ENCODE data around the gene ZNF362.
A peak's percentile ranks its signal among the peaks of the same experiment; 100 is the strongest.

Gene ZNF362

DNA sequence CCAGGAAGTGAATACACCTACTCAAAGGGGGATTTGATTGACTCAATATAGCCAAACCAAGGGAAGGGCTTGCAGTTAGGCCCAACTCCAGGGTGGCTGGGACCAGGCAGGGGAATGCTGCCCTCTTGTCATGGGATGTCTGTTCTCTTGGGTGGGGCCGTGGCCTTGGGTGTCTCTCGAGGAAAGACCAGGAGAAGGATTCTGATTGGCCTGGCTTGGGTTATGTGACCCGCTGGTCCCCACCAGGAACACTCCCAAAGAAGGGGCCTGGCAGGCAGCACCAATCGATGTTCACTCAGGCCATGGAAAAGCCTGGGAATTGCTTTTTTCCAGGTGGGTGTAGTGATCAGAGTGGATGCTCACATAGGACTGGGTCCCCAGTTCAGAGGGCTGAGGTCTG lies 10.1 kb upstream of the ZNF362 start:
- DNase-seq = no peak

DNA sequence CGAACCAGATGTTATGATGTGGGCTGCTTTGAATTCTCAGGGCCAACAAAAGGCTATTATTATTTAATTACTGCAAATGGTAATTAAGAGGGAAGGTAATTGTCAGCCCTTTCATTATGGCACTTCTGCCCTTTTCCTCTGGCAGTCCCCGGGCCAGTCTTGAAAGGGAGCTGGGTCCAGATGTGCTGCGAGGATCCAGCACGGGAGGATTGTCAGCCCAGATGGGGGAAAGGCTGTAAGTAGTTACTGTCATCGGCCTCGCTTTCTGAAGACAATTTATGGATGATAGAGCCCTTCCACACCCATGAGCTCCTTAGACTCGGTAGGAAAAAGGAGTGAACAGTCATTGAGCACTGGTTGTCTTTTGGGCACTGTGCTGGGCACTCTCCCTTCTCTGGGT lies 8.7 kb upstream of the ZNF362 start:
- no peak for DNase-seq

DNA sequence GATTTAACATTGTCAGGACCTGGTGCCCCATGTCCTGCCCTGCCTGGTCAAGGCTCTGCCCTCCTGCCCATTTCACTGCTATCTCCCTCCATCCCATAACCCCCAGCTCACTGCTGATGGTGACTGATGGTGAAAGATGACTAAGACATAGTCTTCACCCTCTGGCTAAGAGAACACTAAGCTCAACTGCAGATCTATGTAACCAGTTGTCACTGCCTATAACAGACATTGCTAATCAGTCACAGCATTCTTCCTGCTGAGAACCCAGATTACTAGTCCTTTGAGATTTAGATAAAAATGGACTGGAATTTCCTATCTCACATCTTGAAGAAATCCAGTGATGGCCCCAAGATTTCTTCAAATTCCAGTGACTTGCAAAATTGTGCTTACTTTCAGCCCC lies 8.0 kb upstream of the ZNF362 start:
- no peak for DNase-seq

DNA sequence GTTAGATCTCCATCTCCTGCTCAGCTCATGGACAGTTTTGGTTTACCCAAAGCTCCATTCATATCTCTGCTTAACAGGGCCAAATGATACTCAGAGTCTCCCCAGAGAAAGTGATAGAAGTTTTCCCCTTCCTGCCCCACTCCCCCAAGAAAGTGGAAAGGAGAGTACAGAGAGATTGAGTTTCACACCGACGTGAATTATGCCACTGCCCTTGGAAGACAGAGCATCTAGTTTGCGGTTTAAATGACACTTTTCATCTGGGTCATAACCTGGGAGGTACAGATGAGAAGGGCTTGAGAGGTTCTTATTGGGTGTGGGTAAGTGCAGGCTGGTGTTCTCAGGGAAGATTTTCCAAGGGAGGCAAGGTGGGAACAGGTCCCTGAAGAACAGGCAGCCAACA lies 6.9 kb upstream of the ZNF362 start:
- no peak for DNase-seq

DNA sequence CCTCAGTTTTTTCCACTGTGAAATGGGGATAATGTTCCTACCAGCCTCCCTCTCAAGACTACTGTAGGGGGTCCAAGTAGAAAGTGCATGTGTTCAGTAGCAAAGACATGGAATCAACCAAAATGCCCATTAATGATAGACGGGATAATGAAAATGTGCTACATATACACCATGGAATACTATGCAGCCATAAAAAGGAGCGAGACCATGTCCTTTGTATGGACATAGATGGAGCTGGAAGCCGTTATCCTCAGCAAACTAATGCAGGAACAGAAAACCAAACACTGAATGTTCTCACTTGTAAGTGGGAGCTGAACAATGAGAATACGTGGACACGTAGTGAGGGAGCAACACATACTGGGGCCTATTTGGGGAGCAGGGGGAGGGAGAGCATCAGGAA lies 6.1 kb upstream of the ZNF362 start:
- no peak for DNase-seq

DNA sequence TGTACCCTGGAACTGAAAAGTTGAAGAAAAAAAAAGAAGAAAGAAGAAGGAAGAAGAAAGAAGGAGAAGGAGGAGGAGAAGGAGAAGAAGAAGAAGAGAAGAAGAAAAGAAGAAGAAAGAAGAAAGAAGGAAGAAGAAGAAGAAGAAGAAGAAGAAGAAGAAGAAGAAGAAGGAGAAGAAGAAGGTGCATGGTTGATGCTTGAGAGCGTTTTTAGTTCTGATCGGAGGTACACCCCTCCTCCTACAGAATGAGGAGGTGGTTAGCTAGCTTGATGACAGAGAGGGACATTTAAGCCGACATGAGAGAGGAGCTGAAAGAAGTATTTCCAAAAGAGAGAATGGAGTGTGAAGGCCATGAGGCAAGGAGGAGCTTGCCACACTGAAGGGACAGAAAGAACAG lies 5.6 kb upstream of the ZNF362 start:
- no peak for DNase-seq

DNA sequence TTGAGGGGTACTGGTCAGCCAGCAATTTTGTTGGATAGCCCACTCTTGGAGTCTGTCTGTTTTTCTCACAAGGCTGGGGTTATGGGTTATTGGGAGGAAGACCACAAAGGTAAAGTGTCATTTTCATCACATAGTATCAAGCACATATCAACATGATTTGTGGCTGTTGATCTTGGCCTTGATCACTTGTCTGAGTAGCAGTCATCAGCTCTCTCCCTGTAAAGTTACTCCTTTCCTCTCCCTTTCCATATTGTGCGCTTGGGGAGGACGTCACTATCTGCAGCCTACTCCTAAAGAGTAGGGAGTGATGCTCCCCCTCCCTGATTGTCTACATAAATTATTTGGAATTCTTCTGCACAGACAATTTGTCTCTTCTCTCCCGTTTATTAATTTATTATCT lies 1.8 kb upstream of the ZNF362 start:
- no peak for DNase-seq

DNA sequence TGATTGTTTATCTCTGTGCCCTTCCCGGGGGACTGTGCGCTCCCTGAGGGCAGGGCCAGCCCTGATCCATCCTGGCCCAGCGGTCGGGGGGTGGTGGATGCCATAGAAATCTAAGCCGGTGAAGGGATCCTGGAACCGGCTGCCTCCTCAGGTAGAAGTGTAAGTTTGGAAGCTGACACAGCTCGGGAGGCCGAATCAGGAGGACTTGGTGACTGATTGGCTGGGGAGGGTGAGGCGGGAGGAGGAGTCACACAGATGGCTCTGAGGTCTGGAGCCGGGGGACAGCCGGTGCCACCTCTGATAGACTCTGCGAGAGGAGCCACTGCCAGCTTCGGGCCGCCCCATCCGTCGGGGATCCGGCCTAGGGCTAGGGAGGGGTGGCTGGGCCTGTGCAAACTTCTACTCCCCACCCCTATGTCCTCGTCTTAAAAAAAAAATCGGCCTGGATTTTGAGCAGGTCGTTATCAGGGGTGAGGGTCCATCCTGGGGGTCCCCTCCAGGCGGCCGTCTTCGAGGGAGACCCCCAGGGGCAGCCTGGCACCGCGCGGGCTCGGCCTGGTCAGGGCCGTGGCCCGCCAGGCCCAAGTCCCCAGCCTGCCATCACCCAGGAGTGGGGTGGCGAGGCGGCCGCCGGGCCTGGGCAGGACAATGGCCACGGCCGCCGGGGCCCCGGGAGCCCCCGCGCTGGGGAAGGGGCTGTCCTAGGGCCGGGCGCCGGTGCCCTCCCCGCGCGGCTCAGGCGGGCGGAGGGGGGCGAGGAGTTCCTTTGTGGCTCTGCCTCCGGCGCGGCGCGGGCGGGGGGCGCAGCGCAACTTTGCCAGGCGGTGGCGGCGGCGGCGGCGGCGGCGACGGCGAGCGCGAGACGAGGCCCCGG lies 708 bp upstream of the ZNF362 start:
- peak in 3 of 5 experiments; percentile 17 to 88 (median 28) for DNase-seq

DNA sequence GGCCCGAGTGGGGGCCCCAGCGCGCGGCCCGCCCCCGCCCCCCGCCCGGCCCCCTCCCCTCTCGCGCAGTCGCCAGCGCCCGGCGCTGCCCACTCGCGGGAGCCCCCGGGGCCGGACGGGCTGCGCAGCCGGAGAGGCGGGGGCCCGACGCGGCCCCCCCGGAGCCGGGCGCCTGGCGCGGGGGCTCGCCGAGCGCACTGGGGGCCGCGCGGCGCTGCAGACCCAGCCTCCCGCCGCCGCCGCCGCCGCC lies 146 bp upstream of the ZNF362 start:
- no peak for DNase-seq

DNA sequence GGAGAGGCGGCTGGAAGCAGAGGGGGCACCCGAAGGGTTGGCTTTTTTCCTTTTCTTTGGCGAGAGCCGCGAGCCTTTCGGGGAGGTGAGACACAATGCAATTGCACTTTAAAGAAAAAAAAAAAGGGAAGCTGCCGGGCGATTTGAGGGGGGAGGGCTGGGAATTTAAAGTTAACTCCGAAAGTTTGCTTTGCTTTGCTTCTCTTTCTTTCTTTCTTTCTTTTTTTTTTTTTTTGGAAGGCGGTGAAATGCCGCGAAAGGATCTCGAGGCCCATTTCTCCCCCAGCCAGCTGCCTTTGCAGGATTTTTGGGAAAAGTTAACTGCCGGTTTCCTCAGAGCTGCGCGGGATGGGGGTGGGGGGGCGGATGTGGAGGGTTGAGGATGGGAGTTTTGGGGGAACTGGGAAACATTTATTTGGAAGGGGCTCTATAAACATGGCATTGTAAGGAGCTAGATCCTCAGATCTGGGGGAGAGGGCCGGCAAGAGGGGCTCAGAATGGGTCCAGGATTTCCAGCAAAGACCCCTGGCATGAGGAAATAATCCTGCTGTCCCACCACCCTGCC lies 997 bp downstream of the ZNF362 start:
- DNase-seq = no peak

DNA sequence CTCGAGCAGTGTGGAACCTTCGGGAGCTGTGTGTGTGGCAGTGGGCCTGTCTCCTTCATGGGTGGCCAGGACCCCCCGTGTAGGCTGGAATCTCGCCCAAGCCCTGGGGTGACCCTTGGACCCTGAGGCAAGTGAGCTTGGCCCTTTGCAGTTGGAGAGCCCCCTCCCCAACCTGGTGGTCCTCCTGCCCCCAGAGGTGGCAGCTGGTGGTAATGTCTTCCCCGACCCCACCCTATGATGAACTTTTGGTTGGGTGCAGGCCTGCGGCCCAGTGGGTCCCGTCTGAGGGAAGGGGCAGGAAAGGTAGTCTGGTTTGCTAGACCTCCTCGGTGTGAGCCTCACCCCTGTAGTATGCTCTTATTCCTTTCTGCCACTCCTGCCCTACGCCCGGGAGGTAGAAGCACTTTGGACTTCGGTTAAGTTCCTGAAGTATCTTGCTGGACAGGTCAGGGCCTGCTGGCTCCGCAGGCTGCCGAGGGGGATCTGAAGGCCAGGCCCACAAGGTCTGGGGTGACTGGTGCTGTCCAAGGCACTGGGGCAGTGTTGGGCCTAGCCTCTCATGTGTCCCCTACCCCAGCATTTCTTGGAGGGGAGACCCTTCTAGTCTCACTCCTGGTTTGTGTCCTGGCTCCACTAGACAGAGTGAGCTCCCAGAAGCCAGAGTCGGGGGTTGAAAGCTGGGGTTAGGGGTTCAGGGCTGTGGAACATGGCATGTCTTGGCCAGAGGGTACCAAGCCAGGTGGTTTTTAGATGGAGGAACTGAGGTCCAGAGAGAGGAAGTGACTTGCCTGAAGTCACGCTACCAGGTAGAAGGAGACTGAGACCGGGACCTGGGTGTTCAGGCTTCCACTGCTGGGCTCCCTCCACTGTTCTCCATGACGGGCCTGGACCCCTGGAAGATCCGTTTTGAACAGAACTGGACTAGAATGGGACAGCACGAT lies 1.8 kb downstream of the ZNF362 start:
- no peak for DNase-seq

DNA sequence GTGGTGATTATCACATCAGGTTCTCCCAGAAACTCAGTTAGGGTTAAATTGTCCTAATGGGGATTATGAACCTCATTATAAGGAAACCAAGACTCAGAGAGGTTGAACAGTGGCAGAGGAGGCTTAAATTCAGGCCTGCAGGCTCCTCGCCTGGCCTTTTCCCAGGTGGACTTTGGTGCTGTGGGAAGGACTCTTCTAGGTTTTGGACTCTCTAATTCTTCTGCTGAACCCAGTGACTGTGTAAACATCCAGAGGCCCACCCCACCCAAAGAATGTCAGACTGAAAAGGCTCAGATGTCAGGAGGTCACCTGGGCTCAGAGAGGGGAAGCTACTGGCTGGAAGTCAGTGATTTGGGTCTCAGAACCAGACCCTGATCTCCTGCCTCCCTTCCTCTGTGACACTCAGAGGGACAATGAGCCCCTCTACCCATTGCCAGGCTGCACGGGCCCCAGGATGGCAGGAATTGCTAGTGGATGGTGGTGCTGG lies 2.5 kb downstream of the ZNF362 start:
- DNase-seq = no peak

DNA sequence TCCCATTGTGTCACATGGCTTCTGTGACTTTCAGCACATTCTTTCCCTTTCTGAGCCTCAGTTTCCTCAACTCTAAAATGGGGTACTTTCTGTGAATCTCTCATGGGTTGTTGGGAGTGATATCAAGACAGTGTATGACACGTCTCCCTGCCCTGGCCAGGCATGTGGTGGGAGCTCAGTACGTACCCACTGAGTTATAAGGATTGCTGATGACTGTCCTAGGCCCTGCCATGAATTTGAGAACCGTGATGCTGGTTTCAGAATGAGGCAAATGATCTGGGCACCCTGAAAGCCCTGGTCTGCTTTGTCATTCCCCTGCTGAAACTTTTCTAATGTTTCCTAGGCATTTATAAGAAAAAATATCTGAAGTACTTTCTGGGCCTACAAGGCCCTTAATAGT lies 3.6 kb downstream of the ZNF362 start:
- DNase-seq = no peak

DNA sequence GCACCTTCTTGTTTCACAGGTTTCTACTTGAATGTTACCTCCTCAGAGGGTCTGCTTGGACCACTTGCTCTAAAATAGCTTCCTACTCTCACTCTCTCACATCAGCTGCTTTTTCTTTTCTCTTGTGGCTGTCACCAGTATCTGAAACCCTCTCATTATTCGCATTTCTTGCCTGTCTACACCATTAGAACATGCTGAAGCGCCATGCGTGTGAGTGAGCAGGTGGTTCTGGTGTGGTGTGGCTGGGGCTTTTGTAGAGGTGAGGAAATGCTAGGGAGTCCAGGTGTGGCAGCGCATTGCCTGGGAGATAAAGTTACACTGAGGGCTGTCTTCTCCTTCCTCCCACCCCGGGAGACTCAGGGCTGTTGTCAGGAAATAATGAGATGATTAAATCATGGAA lies 4.1 kb downstream of the ZNF362 start:
- no peak for DNase-seq

DNA sequence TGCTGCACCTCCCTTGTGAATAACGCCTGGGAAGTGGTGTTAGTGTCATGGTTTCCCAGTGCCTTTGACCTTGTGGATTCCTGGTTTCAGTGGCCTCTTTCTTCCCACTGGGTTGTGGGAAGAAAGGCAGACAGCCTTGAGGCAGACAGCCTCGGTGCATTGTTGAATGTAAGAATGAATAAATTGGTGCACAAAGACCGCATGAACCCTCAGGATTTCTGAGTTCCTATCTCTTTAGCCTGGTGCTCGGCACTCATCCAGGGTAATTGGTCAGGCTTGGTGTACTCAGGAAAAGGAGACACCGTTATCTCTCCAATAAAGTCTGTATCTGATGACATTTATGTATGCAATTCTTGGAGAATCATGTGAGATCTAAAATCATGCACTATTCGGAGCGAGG lies 5.1 kb downstream of the ZNF362 start:
- no peak for DNase-seq

DNA sequence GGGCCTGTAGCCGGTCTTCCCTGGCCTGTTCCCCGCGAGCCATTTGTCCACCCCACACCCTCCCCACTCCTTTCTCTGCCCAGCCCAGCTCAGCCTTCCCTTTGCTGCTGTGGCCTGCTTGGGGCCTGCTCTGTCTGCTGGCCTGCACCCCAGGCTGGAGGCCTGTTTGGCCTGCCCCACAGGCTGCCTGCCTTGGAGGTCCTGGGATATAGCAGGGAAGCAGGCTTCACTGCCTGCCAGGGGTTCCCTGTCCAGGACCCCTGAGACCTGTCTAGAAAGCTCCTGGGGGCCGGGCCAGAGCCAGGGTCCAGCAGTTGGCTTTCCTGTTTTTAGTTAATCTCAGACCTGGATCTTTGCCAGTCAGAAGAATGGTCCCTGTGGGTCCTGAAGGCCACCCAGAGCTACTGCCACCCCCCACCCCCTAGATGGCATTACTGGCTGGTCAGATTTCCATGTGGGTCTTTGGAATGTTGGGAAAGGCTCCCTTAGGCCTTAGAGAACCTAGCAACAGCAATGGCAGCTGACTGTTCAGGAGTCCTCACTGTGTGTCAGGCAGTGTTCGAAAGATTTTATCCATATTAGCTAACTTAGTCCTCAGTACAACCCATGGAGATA lies 7.7 kb downstream of the ZNF362 start:
- DNase-seq = no peak

DNA sequence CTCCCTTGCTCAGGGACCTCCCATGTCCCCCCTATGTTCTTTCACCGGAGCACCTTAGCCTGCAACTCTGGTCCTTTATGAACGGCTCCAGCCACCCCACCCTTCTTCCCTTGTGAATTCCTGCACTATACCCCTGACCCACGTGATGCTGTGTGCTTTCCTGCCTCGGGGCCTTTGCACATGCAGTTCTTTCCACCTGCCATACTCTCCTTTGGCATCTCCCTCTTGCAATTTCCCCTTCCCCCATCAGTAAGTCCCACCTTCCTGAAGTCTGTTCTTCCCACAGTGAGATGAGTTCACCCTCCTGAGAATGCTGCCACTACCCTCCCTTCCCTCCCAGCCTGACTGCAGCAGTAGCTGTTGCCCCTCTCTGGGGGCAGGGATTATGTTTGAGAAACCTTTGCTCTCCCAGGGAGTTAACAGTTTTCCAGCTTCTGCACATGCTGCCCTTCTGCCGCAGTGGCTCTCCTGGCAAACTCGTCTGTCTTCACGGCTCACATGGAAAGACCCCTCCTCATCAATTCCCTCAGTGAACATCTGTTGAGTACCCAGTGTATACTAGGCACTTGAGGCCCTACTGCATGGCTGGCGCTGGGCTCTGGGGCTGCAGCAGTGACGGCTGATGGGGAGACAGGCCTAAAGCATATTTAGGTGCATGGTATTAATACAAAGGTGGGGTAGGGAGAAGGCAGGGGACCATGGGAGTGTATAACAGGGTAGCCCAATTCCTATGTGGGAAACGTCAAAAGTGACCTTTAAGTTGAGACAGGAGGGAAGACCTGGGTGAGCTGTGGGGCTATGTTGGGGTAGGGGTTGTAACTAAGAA lies 9.7 kb downstream of the ZNF362 start:
- no peak for DNase-seq

DNA sequence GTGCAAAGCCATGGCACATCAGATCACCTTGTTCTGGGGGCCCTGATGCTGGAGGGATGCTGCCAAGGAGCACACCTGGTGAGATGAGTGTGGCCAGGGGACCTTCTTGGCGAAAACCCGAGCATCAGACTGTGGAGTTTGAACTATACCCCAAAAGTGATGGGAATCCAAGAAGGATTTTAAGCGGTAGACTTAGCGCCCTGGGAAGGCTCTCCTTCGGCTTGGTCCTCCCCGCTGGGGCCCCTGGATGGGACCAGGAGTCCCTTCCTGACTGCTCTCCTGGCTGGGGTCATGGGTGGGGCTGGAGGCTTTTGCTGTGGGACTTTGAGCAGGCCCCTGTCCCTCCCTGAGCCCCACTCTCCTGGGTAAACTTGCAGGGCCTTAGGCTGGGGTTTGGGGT lies 10.5 kb downstream of the ZNF362 start:
- no peak for DNase-seq

DNA sequence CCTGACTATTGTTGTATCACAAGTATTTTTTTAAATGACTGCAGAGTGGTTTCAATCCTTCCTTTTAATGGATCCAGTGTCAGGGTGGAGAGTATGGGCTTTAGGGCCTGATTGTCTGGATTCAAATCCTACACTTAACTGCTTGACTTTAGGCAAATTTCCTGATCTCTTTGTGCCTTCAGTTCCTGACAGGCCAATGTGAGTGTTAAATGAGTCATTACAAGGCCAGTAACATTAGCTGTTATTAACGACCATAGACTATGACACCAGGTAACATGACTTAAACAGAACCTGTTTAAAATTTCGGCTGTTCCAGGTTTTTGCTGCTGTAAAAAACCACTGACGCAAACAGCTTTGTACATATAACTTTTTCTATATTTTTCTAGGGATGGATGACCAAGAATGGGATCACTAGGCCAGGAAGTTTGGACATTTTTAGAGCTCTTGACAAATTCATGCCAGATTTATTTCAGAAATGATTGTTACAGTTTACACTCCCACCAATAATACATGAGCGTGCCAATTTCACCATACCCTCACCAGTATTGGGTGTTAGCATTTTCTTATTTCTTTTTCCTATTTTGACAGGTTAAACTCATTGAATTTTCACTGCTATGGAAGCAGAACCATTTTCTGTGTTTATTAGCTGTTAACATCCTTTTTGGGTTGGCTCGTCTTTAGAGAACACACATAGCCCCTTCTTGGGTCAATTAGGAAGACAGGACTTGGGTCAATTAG lies 11.3 kb downstream of the ZNF362 start:
- no peak for DNase-seq

DNA sequence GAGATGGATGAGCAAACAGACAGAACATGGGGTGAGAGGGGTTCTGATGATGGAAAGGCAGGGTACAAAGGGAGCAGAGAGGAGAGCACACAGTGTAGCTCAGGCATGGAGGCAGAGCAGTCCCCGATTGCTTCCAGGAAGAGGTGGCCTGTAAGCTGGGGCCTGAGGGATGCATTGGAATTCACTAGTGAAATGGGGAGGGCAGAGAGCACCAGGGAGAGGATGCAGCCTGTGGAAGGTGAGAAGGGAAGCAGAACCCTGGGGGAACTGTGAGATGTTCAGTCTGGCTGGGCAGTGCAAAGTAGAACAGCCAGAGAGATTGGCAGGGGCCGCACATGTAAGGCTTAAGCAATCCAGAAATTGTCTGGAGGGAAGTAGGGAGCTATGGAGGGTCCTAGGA lies 12.2 kb downstream of the ZNF362 start:
- no peak for DNase-seq

DNA sequence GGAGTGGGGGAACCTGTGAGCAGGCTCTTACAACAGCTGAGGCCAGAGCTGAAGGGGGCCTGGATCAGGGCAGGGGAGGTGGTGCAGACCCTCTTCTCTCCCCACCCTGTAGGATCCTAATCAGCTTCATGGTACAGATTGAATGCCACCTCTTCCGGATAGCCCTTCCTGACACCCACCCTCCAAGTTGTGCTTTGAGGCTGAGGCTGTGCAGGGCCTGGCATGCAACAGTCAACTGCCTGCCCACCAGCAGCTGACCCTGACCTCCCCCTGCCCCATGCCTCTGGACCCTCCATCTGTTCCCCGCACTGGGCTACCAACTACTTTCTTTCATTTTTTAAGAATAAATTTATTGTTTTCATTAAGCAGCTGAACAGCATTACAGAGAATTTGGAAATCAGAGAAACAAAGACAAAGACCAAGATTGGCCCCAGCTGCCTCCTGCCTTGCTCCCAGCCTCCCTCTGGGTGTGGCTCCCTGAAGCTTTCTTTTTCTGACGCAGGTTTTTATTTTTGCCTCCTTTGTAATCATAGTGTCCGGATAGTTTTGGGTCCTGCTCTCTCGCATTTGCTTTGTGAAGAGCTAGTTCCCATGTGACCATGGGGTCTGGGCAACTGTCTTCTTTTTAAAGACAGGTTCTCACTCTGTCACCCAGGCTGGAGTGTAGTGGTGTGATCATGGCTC lies 12.8 kb downstream of the ZNF362 start:
- DNase-seq = no peak
